HG03159 (cell line): ENCODE data around the gene SRSF9.
"Not testable (repeated sequence)": the region's sequence is repeated elsewhere in the genome, so short reads cannot be mapped to it uniquely, and the experiment has no call there.

Experiments used
- ATAC-seq: cut with Tn5 transposase; IDR thresholded peaks from one replicate; pipeline ENCODE4 v1.9.1; 2021; ENCODE audit warnings: mild to moderate bottlenecking, moderate library complexity; ENCODE audit not compliant: unreplicated experiment

The SRSF9 gene

GRCh38 chr12:120453060-120453750 lies 16.3 kb downstream of the SRSF9 start:
- ATAC-seq = no peak

GRCh38 chr12:120452524-120452923 lies 17.0 kb downstream of the SRSF9 start:
- not testable (repeated sequence) for ATAC-seq

GRCh38 chr12:120447992-120448391 lies 21.6 kb downstream of the SRSF9 start:
- no peak for ATAC-seq

GRCh38 chr12:120446844-120447178 lies 22.7 kb downstream of the SRSF9 start:
- not testable (repeated sequence) for ATAC-seq

- peak; percentile 91 for ATAC-seq
Observed at GRCh38 chr12:120445911-120446843, 23.4 kb downstream of the SRSF9 start, which contains the start of the genes GATC and TRIAP1. Gene GATC, plus strand, starts transcription at chr12:120446444. Its CDS starts 37 bp downstream, at chr12:120446481. Gene TRIAP1, minus strand, starts transcription at chr12:120446384. Its CDS starts 12 bp downstream, at chr12:120446372.

- no peak for ATAC-seq
Observed at GRCh38 chr12:120444676-120445075, 24.9 kb downstream of the SRSF9 start.

- ATAC-seq = no peak
Observed at GRCh38 chr12:120439646-120440247, 29.8 kb downstream of the SRSF9 start.

- ATAC-seq = no peak
Observed at GRCh38 chr12:120438495-120439198, 30.9 kb downstream of the SRSF9 start.

GRCh38 chr12:120437735-120438494 lies 31.6 kb downstream of the SRSF9 start, which contains the start of gene COX6A1:
Gene COX6A1, plus strand, starts transcription at chr12:120438113. Its CDS starts 14 bp downstream, at chr12:120438127.
- peak; percentile 92 for ATAC-seq

GRCh38 chr12:120432772-120433525 lies 36.6 kb downstream of the SRSF9 start:
- ATAC-seq = no peak

- ATAC-seq = no peak
Observed at GRCh38 chr12:120429368-120429767, 40.2 kb downstream of the SRSF9 start.

- ATAC-seq = no peak
Observed at GRCh38 chr12:120428597-120429229, 40.8 kb downstream of the SRSF9 start.

GRCh38 chr12:120425797-120426196 lies 43.8 kb downstream of the SRSF9 start:
- no peak for ATAC-seq

GRCh38 chr12:120422892-120423456 lies 46.6 kb downstream of the SRSF9 start:
- no peak for ATAC-seq

- ATAC-seq = no peak
Observed at GRCh38 chr12:120421701-120422100, 47.8 kb downstream of the SRSF9 start.

- no peak for ATAC-seq
Observed at GRCh38 chr12:120417917-120418580, 51.5 kb downstream of the SRSF9 start.

- ATAC-seq = no peak
Observed at GRCh38 chr12:120416490-120417216, 52.9 kb downstream of the SRSF9 start.
